C4-2B (cell line): ENCODE measurements around the gene CTNNA2.

ENCODE experiments used
- H3K27ac ChIP-seq: fragments of 450-650 bp; 2 replicates; pipeline ENCODE4 v1.5.1; 2017
- CTCF ChIP-seq: fragments of 450-650 bp; conservative IDR thresholded peaks from 2 replicates; pipeline ENCODE4 v1.5.1; 2017; ENCODE audit warnings: mild to moderate bottlenecking
- ZFX ChIP-seq: fragments of 450-650 bp; IDR thresholded peaks from 2 replicates; pipeline ENCODE4 v1.6.1; 2017

The CTNNA2 gene

GRCh38 chr2:79721061-79721460 lies 208.2 kb downstream of the CTNNA2 start:
- no peak for TF ChIP-seq CTCF
- TF ChIP-seq ZFX = no peak
- no peak overlapping the region for H3K27ac ChIP-seq

- H3K27ac ChIP-seq = no peak overlapping the region
- no peak for TF ChIP-seq ZFX
- no peak for TF ChIP-seq CTCF
Observed at GRCh38 chr2:79721966-79722365, 209.1 kb downstream of the CTNNA2 start.

- TF ChIP-seq ZFX (no peak), CTCF (no peak)
- H3K27ac ChIP-seq = no peak overlapping the region
Observed at GRCh38 chr2:79723830-79724229, 211.0 kb downstream of the CTNNA2 start.

GRCh38 chr2:79729532-79729931 lies 216.7 kb downstream of the CTNNA2 start:
- TF ChIP-seq ZFX = no peak
- TF ChIP-seq CTCF = no peak
- no peak overlapping the region for H3K27ac ChIP-seq

- TF ChIP-seq ZFX (no peak), CTCF (no peak)
Observed at GRCh38 chr2:79734518-79734917, 221.7 kb downstream of the CTNNA2 start.

GRCh38 chr2:79740879-79741443 lies 228.1 kb downstream of the CTNNA2 start:
- TF ChIP-seq CTCF (peak; percentile 27), ZFX (no peak)
- no peak overlapping the region for H3K27ac ChIP-seq

More at GRCh38 chr2:79734518-79734917, 221.7 kb downstream of the CTNNA2 start:
- no peak overlapping the region for H3K27ac ChIP-seq

GRCh38 chr2:79750321-79750720 lies 237.5 kb downstream of the CTNNA2 start:
- H3K27ac ChIP-seq = no peak overlapping the region
- TF ChIP-seq ZFX (no peak), CTCF (no peak)
